ENCODE results near the gene SNCAIP. TPM values are rescaled to one million over a fixed set of nuclear protein-coding genes. Genes with fewer than 3 reads are reported as not detected.

The SNCAIP gene
- total RNA-seq, 1 donor from 2014 or later, result 4.4 TPM

DNA sequence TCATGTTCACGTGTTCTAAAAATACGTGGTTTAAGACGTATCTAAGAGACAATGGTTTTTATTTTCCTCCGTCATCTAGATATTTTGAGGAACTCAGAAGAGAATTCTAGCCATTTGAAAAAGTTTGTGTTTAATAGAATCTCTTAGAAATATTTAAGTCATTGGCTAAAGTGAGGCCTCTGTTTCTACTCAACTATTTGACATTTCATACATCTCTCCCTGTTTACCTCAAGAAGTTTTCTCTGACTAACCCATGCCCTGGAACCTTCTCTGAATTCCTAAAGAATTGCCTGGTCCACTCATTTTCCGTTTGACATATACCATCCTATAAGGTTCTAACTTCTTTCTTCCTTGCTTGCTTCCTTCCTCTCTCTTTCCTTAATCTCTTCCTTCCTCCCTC, 178.7 kb downstream of the SNCAIP start:
- no peak for ATAC-seq
- DNase-seq, result no peak
- intact Hi-C loops (cut with DNase I), result no loop called here
- TF ChIP-seq, protein P1, sequence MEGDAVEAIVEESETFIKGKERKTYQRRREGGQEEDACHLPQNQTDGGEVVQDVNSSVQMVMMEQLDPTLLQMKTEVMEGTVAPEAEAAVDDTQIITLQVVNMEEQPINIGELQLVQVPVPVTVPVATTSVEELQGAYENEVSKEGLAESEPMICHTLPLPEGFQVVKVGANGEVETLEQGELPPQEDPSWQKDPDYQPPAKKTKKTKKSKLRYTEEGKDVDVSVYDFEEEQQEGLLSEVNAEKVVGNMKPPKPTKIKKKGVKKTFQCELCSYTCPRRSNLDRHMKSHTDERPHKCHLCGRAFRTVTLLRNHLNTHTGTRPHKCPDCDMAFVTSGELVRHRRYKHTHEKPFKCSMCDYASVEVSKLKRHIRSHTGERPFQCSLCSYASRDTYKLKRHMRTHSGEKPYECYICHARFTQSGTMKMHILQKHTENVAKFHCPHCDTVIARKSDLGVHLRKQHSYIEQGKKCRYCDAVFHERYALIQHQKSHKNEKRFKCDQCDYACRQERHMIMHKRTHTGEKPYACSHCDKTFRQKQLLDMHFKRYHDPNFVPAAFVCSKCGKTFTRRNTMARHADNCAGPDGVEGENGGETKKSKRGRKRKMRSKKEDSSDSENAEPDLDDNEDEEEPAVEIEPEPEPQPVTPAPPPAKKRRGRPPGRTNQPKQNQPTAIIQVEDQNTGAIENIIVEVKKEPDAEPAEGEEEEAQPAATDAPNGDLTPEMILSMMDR (IDR thresholded peaks at IDR 0.05), result no peak
- Histone ChIP-seq H3K27me3 (ENCODE audit: low read depth) (no peaks in the 10 kb centered on the region), H3K9me3 (no peaks in the 10 kb centered on the region), H3K36me3 (no peaks in the 10 kb centered on the region), H3K4me1 (no peaks in the 10 kb centered on the region), H3K4me3 (no peak overlapping the region), H3K27ac (no peak overlapping the region)

DNA sequence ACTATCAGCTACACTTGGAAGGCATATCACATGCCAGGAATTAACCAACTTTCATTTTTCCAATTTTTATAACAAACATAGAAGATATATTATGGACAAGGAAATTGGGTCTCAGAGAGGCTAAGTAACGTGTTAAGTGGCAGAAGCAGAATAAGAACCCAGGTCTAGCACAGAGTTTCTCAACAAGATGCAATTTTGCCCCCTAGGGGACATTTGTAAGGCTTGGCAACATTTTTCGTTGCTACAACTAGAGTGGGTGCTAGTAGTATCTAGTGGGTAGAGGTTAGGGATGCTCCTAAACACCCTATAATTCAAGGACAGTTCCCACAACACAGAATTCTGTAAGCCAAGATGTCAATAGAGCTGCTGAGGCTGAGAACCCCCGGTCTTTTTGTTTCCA, 180.6 kb downstream of the SNCAIP start:
- DNase-seq, result no peak
- ATAC-seq, result peak; percentile 11 to 32
- no peaks in the 10 kb centered on the region for H3K27me3 ChIP-seq (ENCODE audit: low read depth)
- H3K27ac ChIP-seq, result no peak overlapping the region
- H3K9me3 ChIP-seq, result no peaks in the 10 kb centered on the region
- H3K4me1 ChIP-seq, result no peaks in the 10 kb centered on the region
- intact Hi-C loops (cut with DNase I), result no loop called here
- no peaks in the 10 kb centered on the region for H3K36me3 ChIP-seq
- TF ChIP-seq, protein P1 (IDR thresholded peaks at IDR 0.05), result peak; percentile 22
- H3K4me3 ChIP-seq, result no peak overlapping the region

DNA sequence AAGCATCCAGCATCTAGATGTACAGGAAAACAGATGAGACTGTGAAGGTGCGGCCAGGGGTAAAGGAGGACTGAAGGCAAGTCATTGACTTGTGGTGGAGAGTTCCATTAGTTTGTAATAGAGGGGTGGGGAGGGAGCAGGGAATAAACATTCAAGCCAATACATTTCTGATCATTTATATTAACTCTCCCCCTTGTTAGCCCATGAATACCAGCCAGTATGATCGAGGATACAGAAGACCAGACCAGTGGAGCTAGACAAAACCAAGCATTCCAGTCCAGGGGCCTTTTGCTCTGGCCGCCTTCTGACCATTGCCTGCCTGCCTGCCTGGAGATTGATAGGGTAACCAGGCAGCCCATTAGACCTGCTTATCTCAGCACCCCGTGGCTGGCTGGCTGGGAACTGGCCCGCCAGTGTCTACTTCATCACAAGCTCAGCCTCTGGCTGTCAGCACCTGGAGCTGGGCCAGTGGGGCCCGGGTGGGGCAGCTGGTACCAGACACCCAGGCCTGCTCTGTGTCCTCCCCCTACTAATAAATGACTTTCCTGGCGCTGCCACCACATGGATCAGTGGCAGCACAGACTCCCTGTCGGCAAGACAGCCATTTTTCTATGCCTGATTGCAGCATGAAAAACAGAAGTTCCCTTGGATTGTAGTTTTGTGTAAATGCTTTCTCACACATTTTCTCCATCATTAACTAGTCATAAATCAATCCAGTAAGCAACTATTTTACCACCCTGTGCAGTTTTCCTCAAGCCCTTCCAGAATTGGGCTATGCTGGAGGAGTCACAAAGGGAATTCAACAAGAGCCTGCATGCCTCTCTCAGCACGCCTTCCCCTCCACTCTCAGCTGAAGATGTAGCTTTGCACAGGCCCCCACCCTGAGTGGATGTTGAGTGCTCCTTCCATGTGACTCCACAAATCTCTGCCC, 181.3 kb downstream of the SNCAIP start:
- H3K36me3 ChIP-seq, result no peaks in the 10 kb centered on the region
- DNase-seq (no peak), ATAC-seq (peak; percentile 31 to 45)
- H3K4me3 ChIP-seq, result no peak overlapping the region
- intact Hi-C loops (cut with DNase I), result no loop called here
- no peaks in the 10 kb centered on the region for H3K4me1 ChIP-seq
- no peak overlapping the region for H3K27ac ChIP-seq
- no peaks in the 10 kb centered on the region for H3K9me3 ChIP-seq
- no peaks in the 10 kb centered on the region for H3K27me3 ChIP-seq (ENCODE audit: low read depth)
- TF ChIP-seq, protein P1 (IDR thresholded peaks at IDR 0.05), result no peak

DNA sequence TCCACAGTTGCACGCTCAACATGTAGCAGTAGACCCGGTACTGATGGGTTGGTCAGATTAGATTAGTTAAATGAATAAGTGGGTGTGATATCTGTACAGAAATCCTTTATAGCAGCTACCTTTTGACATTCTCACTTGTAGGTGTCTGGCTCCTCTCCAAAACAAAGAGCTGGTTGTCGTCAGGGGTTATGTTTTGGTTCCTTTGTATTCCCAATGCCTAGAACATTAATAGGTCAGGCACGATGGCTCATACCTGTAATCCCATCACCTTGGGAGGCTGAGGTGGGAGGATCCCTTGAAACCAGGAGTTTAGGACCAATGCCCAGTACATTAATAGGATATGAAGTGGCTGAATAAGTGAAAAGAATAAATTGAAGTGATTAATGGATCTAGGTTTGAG, 182.1 kb downstream of the SNCAIP start:
- no peaks in the 10 kb centered on the region for H3K27me3 ChIP-seq (ENCODE audit: low read depth)
- intact Hi-C loops (cut with DNase I), result no loop called here

DNA sequence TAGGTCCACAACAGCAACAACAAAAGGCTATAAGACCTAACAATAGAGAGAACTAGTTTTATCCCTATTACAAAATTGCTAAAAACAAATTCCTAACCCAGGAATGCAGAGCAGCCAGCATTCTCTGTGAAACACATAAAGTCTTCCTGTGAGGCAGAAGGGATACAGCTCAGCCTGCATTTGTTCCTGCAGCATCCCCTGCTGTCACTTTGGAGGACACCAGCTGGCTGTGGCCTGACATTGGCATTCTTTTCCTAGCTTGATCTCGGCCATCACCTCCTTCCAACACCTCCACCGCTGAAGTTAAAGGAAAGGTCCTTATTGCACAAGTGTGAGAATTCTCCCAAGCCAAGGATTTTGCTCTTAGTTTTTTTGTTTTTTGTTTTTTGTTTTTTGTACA, 186.1 kb downstream of the SNCAIP start:
- Histone ChIP-seq H3K36me3 (no peaks in the 10 kb centered on the region), H3K4me3 (no peak overlapping the region), H3K9me3 (no peaks in the 10 kb centered on the region), H3K27ac (no peak overlapping the region), H3K4me1 (no peaks in the 10 kb centered on the region), H3K27me3 (ENCODE audit: low read depth) (no peaks in the 10 kb centered on the region)
- peak in 1 of 2 donors; percentile 34 for ATAC-seq
- DNase-seq, result no peak
- intact Hi-C loops (cut with DNase I), result no loop called here
- TF ChIP-seq, protein P1 (IDR thresholded peaks at IDR 0.05), result no peak

More for the DNA sequence above, 182.1 kb downstream of the SNCAIP start:
- H3K4me3 ChIP-seq, result no peak overlapping the region
- ATAC-seq, result peak in 1 of 2 donors; percentile 60
- no peaks in the 10 kb centered on the region for H3K36me3 ChIP-seq
- H3K27ac ChIP-seq, result no peak overlapping the region
- TF ChIP-seq, protein P1 (IDR thresholded peaks at IDR 0.05), result no peak
- H3K9me3 ChIP-seq, result no peaks in the 10 kb centered on the region
- no peaks in the 10 kb centered on the region for H3K4me1 ChIP-seq
- DNase-seq, result no peak

Data from lower lobe of right lung (tissue), 2 donors.